Activated naive CD4-positive, alpha-beta T cell (primary cell): Measurements from ENCODE around the gene ZNRF2.

Source experiments
- DNase-seq, 4 experiments: peaks; one replicate each; lab custom pipeline; 2025; lab: John Stamatoyannopoulos, UW

Gene ZNRF2

DNA sequence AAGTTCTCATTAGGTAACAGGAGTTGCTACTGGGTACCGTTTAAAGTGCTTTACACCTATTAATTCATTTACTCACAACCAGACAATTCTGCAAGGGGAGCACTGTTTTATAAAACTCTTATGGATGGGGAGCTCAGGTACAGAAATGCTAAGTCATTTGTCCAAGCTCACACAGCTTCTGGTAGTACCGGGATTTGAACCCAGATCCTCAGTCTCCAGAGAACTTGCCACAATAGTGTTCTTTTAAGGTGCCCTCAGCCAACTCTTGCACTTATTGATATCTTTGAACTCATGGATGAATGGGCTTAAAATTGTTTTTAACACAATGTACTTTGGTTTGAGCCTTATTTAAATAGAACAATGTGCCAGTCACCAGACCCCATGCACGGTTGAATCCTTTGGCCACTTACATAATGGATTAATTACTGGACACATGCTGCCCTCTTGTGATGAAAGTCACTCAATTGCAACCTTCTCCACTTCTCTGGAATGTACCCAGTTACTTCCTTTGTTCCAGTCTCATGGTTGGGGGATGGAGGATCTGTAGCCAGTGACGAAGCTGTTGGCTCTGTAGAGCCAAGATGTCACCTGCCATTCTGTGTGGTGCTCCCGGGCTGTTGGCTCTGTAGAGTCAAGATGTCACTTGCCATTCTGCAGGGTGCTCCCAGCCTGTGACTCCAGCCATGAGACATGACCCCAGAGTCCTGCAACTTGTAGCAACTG is 128.5 kb downstream of the ZNRF2 start:
- no peak for DNase-seq

- no peak for DNase-seq
Measured at GRCh38 chr7:30413864-30414263, 129.5 kb downstream of the ZNRF2 start.
